HG02678 (cell line): ENCODE results near the gene APOC1.
A peak's percentile ranks its signal among the peaks of the same experiment; 100 is the strongest.
"Not testable (repeated sequence)": the region's sequence is repeated elsewhere in the genome, so short reads cannot be mapped to it uniquely, and the experiment has no call there.

Experiments used
- ATAC-seq: cut with Tn5 transposase; IDR thresholded peaks from one replicate; pipeline ENCODE4 v1.9.1; 2021; ENCODE audit warnings: mild to moderate bottlenecking, moderate library complexity; ENCODE audit not compliant: unreplicated experiment

Gene APOC1

GRCh38 chr19:44889830-44890365, 24.5 kb upstream of the APOC1 start:
- ATAC-seq = no peak

DNA sequence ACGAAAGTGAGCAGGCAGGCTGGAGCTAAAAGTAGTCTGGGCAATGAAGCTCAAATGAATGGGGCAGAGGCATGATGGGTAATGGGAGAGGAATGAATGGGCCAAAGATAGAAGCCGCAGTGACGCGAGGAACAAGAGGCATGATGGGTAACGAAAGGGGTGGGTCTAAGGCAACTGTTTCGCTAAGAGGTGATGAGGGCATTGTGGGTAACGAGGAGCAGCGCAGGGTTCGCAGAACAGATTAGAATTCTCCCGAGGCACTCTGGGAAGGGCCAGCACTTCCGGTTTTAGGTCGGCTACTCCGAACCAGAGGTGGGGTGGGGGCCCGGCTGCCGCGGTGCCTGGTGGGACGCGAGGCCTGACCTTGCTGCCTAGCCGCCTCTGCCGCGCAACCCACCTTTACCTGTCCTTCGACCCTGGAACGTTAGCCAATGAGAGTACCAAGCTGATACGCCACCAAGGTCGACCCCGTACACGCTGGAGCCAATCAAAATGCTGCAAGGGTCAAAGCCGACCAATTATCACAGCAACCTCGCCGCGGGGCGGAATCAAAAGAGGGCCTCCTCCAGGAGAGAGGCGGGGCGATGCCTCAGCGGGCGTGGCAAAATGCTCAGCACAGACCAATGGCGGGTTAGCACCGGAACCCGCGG, 23.9 kb upstream of the APOC1 start:
- ATAC-seq = peak; percentile 77

- peak; percentile 69 for ATAC-seq
Measured at GRCh38 chr19:44891016-44891882, 23.2 kb upstream of the APOC1 start, which contains the start of gene TOMM40. TOMM40 (plus strand) TSS chr19:44891254; CDS start chr19:44891416, 162 bp downstream.

DNA sequence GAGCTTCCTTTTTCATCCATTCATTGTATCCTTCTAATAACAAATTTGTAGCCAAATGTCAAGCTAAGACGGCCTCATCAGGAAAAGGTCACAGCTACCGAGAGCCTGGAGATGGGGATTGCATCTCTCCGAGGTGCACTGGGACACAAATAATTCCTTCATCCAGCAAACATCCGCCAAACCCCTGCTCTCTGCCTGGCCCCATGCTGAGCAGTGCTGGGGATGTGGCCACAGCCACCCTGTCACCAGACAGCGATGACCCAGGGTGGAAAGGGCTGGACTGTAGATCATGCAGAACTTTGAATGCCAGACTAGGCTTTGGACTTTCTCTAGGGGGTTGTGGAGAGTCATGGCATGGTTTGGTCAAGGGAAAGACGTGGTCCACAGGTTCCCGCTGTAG, 21.5 kb upstream of the APOC1 start:
- ATAC-seq = no peak

DNA sequence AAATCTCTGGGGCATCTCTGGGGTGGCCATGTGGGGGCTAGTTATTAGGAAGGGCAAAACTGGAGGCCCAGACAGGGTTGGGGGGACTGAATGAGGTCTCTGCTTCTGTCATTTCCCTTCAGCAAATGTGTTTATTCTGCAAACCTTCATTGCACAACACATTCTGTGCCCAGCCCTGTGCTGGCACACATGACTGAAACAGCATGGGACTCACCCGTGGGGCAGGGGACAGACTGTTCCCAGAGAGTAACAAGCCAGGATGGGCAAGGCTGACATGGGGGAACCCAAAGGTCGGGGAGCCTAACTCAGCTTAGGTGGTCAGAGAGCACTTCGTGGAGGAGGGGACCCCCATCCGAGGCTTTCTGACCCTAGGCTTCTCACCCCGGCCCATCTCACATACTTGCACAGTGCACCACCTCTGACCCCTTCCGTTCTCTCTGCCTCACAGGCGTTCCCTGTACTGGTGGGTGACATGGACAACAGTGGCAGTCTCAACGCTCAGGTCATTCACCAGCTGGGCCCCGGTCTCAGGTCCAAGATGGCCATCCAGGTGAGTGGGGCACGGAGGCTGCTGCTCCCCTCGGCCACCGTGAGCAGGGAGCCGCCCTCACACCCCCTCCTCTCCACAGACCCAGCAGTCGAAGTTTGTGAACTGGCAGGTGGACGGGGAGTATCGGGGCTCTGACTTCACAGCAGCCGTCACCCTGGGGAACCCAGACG, 20.9 kb upstream of the APOC1 start:
- ATAC-seq = no peak

DNA sequence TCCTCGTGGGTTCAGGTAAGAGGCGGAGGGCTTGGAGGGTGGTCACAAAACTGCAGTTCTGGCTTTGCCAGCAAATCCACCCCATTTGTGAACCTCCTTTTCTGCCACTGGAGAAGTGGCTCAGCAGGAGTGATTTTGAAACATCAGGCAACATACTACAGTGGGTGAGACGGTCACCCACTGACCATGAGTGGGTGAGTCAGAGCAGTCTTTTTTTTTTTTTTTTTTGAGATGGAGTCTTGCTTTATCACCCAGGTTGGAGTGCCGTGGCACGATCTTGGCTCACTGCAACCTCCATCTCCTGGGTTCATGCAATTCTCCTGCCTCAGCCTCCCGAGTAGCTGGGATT, 20.4 kb upstream of the APOC1 start:
- ATAC-seq = no peak

DNA sequence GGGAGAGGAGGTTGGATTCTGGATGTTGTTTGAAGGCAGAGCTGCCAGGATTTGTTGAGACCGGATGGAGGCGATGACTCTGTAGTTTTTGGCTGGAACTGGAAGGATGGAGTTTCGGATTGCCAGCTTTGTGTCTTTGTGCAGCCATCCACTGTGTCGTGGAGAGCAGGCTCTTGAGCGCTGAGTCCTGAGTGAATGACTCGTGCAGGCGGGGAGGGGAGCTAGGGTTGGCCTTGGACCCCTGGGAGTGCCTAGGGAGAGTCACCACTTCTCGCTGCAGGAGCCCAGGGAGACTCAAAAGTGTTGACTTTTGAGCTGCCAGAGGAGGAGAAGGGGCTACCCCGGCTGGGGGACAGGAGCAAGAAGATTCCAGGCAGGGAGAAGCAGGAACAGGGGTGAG, 19.5 kb upstream of the APOC1 start:
- ATAC-seq = no peak

GRCh38 chr19:44897835-44898234, 16.6 kb upstream of the APOC1 start:
- no peak for ATAC-seq

DNA sequence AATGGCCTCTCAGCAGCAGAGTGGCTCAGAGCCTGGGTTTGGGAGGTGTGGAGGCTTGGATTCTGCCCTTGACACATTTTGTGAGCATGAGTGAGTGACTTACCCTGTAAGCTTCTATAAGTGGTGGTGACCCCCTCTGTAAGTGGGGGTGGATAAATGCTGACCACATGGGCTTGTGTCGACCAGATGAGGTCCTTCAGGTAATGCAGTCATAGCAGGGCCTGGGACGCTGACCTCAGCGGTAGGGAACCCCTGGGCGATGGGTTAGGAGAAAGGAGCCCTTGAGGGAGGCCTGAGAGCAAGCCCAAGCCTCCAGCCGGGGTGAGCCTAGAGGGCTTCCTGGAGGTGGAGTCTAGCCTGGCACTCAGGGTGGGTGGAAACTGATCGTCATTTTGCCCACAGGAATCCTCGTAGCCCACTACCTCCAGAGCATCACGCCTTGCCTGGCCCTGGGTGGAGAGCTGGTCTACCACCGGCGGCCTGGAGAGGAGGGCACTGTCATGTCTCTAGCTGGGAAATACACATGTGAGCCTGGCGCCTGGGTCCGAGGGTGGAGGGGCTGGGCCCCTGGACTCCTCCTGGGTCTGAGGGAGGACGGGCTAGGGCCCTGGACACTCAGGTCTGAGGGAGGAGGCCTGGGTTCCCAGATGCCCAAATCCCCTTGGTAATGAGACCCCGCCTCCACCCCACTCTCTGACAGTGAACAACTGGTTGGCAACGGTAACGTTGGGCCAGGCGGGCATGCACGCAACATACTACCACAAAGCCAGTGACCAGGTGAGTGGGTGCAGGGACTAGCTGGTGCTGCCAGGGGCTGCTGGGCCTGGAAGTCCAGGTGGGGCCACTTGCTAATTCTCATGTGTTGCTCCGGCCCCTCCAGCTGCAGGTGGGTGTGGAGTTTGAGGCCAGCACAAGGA, 13.8 kb upstream of the APOC1 start:
- no peak for ATAC-seq

- no peak for ATAC-seq
Measured at GRCh38 chr19:44903216-44903601, 11.2 kb upstream of the APOC1 start.

GRCh38 chr19:44903602-44904425, 10.6 kb upstream of the APOC1 start:
- ATAC-seq = no peak

DNA sequence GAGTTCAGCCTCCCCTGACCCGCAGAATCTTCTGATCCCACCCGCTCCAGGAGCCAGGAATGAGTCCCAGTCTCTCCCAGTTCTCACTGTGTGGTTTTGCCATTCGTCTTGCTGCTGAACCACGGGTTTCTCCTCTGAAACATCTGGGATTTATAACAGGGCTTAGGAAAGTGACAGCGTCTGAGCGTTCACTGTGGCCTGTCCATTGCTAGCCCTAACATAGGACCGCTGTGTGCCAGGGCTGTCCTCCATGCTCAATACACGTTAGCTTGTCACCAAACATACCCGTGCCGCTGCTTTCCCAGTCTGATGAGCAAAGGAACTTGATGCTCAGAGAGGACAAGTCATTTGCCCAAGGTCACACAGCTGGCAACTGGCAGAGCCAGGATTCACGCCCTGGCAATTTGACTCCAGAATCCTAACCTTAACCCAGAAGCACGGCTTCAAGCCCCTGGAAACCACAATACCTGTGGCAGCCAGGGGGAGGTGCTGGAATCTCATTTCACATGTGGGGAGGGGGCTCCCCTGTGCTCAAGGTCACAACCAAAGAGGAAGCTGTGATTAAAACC, 9.9 kb upstream of the APOC1 start:
- no peak for ATAC-seq

- ATAC-seq = no peak
Measured at GRCh38 chr19:44905437-44906160, 8.8 kb upstream of the APOC1 start, which contains the start of gene APOE. APOE (plus strand) TSS chr19:44905796; CDS start chr19:44906625, 829 bp downstream.

DNA sequence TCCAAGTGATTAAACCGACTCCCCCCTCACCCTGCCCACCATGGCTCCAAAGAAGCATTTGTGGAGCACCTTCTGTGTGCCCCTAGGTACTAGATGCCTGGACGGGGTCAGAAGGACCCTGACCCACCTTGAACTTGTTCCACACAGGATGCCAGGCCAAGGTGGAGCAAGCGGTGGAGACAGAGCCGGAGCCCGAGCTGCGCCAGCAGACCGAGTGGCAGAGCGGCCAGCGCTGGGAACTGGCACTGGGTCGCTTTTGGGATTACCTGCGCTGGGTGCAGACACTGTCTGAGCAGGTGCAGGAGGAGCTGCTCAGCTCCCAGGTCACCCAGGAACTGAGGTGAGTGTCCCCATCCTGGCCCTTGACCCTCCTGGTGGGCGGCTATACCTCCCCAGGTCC, 6.8 kb upstream of the APOC1 start:
- ATAC-seq = no peak

- no peak for ATAC-seq
Measured at GRCh38 chr19:44908074-44908835, 6.2 kb upstream of the APOC1 start.

DNA sequence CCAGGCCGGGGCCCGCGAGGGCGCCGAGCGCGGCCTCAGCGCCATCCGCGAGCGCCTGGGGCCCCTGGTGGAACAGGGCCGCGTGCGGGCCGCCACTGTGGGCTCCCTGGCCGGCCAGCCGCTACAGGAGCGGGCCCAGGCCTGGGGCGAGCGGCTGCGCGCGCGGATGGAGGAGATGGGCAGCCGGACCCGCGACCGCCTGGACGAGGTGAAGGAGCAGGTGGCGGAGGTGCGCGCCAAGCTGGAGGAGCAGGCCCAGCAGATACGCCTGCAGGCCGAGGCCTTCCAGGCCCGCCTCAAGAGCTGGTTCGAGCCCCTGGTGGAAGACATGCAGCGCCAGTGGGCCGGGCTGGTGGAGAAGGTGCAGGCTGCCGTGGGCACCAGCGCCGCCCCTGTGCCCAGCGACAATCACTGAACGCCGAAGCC, 5.6 kb upstream of the APOC1 start:
- no peak for ATAC-seq

GRCh38 chr19:44909775-44910174, 4.6 kb upstream of the APOC1 start:
- ATAC-seq = no peak

DNA sequence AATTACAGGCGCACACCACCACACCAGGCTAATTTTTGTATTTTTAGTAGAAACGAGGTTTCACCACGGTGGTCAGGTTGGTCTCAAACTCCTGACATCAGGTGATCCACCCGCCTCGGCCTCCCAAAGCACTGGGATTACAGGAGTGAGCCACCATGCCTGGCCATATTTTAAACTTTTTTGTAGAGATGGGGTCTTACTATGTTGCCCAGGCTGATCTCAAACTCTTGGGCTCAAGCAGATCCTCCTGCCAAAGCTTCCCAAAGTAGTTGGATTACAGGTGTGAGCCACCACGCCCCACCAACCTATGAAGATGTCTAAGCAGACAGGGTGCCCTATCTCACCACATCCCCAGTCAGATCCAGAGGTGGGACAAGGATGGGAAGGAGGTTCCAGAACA, 2.5 kb upstream of the APOC1 start:
- ATAC-seq = not testable (repeated sequence)
